Measurements from ENCODE around the gene BLTP2.

Gene BLTP2

GRCh38 chr17:28598799-28599310 is 46.1 kb downstream of the BLTP2 start, which contains the start of gene SPAG5:
SPAG5 (minus strand) TSS chr17:28599025; CDS start chr17:28598946, 79 bp downstream.
- ChIA-PET POLR2A (interaction anchor here (1.0 to 1.2 kb wide), 2 partner anchors 13 to 28 kb away, joined by 3 read pairs; no protein-coding TSS in a partner anchor), CTCF (interaction anchor here (1.0 to 2.3 kb wide), 4 partner anchors 9 to 104 kb away, joined by 3 to 9 read pairs (median 6); no protein-coding TSS in a partner anchor)
- peak within 1 kb of the TSS; percentile 83 for H3K4me3 ChIP-seq (ENCODE audit: low read depth, low read length)
- peak; percentile 29 for DNase-seq (ENCODE audit: low read depth, low spot score)
- TF ChIP-seq CTCF (IDR thresholded peaks at IDR 0.05; ENCODE audit: insufficient read depth, low read length, missing control alignments), result no peak

GRCh38 chr17:28598389-28598788 is 46.6 kb downstream of the BLTP2 start:
- peak overlapping the region; percentile 83 for H3K4me3 ChIP-seq (ENCODE audit: low read depth, low read length)
- ChIA-PET POLR2A (interaction anchor here (1.2 to 1.3 kb wide), 2 partner anchors 9 to 28 kb away, joined by 3 to 6 read pairs; no protein-coding TSS in a partner anchor), CTCF (interaction anchor here (1.0 to 2.3 kb wide), 3 partner anchors 9 to 104 kb away, joined by 3 to 9 read pairs (median 6); no protein-coding TSS in a partner anchor)
- no peak for DNase-seq (ENCODE audit: low read depth, low spot score)
- no peak for TF ChIP-seq CTCF (IDR thresholded peaks at IDR 0.05; ENCODE audit: insufficient read depth, low read length, missing control alignments)

- peak overlapping the region; percentile 83 for H3K4me3 ChIP-seq (ENCODE audit: low read depth, low read length)
- DNase-seq (ENCODE audit: low read depth, low spot score), result no peak
- TF ChIP-seq CTCF (IDR thresholded peaks at IDR 0.05; ENCODE audit: insufficient read depth, low read length, missing control alignments), result no peak
- ChIA-PET POLR2A (interaction anchor here (1.2 to 1.3 kb wide), 2 partner anchors 9 to 27 kb away, joined by 3 to 6 read pairs; no protein-coding TSS in a partner anchor), CTCF (interaction anchor here (1.0 to 2.3 kb wide), 2 partner anchors 8 to 103 kb away, joined by 3 to 9 read pairs; no protein-coding TSS in a partner anchor)
These were observed 47.2 kb downstream of the BLTP2 start for GRCh38 chr17:28597606-28598383.

Data from AG04449 (cell line).